Measurements from ENCODE around the gene PRLR.

DNA sequence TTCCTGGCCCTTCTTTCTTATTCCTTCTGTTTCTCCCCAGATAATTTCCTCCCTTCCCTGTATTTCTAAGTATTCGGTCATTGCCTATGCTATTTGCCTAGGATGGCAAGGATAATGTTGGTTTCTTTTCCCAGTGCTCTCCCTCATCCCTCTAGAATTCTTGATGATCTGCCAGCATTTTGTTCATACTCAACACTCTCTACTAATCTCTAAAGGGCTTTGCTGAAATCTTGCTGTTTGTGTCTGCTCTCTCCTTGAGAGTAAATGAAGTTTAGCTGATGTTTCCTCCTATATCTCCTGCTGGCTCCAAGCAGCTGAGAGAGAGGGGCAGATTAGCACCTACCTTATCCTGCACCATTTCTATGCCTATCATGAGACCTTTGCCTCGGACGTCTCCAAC is 220.6 kb downstream of the PRLR start:
- TF ChIP-seq BACH1 (IDR thresholded peaks at IDR 0.05; ENCODE audit: low read length) (no peak), POLR2A (IDR thresholded peaks at IDR 0.05; ENCODE audit: control extremely low read depth in 1 of 2, low read depth in 2 of 2, low read length in 2 of 2) (no peak), TCF12 (IDR thresholded peaks at IDR 0.05; ENCODE audit: low read depth, low read length) (no peak), EP300 (IDR thresholded peaks at IDR 0.05; ENCODE audit: borderline replicate concordance in 1 of 2, low read depth in 2 of 2, low read length in 2 of 2) (no peak), MAX (IDR thresholded peaks at IDR 0.05) (no peak)
